Aorta (tissue), 5 donors: ENCODE results near the gene OXCT2. TPM values are rescaled to one million over a fixed set of nuclear protein-coding genes. Genes with fewer than 3 reads are reported as not detected.
"Not testable (repeated sequence)": the region's sequence is repeated elsewhere in the genome, so short reads cannot be mapped to it uniquely, and the experiment has no call there.

Source experiments
- ATAC-seq: fragments of 200-7000 bp; cut with Tn5 transposase; one replicate; pipeline ENCODE4 v1.9.1; 2022; ENCODE audit warnings: moderate library complexity; ENCODE audit not compliant: low FRiP score
- DNase-seq, 2 donors: peaks; one replicate each; pipeline ENCODE4 v3.0.0-alpha.2; 2020
- H3K27ac ChIP-seq, 2 donors: one replicate each; pipeline ENCODE4 v1.5.1; 2013; ENCODE audit warnings: low read length in 2 of 2, mild to moderate bottlenecking in 2 of 2, moderate library complexity in 2 of 2, control low read depth in 1 of 2, inconsistent platforms in 1 of 2, low read depth in 1 of 2
- H3K27me3 ChIP-seq, 2 donors: one replicate each; pipeline ENCODE4 v1.6.1; 2013; ENCODE audit warnings: control low read depth in 1 of 2, low read length in 1 of 2, mild to moderate bottlenecking in 1 of 2, moderate library complexity in 1 of 2; ENCODE audit not compliant: insufficient read depth in 2 of 2, control insufficient read depth in 1 of 2
- H3K36me3 ChIP-seq, 2 donors: one replicate each; pipeline ENCODE4 v1.6.1; 2013; ENCODE audit warnings: control low read depth in 1 of 2, low read length in 1 of 2, mild to moderate bottlenecking in 1 of 2; ENCODE audit not compliant: insufficient read depth in 2 of 2, control insufficient read depth in 1 of 2
- H3K4me1 ChIP-seq, 2 donors: one replicate each; pipeline ENCODE4 v1.6.1; 2013; ENCODE audit warnings: low read length in 2 of 2, control low read depth in 1 of 2, mild to moderate bottlenecking in 1 of 2, moderate library complexity in 1 of 2; ENCODE audit not compliant: insufficient read depth in 2 of 2, control insufficient read depth in 1 of 2
- H3K4me3 ChIP-seq, 2 donors: one replicate each; pipeline ENCODE4 v1.5.1; 2013; ENCODE audit warnings: low read length in 2 of 2, control low read depth in 1 of 2, mild to moderate bottlenecking in 1 of 2
- H3K9me3 ChIP-seq: one replicate; pipeline ENCODE4 v1.6.1; 2013; ENCODE audit warnings: mild to moderate bottlenecking, low read length; ENCODE audit not compliant: control insufficient read depth
- WGBS, 2 donors: extraction: QIAGEN DNeasy Blood & Tissue Kit; methylation state at CpG; one replicate each; pipeline ENCODE4 v1.1.7; 2013; 5-methylcytosine and 5-hydroxymethylcytosine counted together
- intact Hi-C, 2 donors: fragments of 100-400 bp; cut with DNase I; formaldehyde crosslinking; loops; one replicate each; pipeline versions ENCODE4 v1.14.2 to v1.15.0; 2022
- long read RNA-seq, 2 donors: library from polyadenylated mRNA; unstranded; transcript quantifications; one replicate each; pipeline ENCODE4 v2.0.0, GENCODE V29; 2020 to 2021
- polyA plus RNA-seq, 2 donors: library from polyadenylated mRNA; stranded (reverse); fragments of 200-250 nt; gene quantifications; one replicate each; pipeline ENCODE4 v1.2.3, GENCODE V29; 2013
- total RNA-seq, 2 donors: library from RNA; stranded (reverse); fragmentation: NEBNext Ultra II Directional; extraction: Animal tissue kit (Norgen Biotek cat#: 25700); gene quantifications; one replicate each; pipeline ENCODE4 v1.2.1, GENCODE V29; 2021
- donor health status: healthy with polysubstance abuse.
- donor health status: Bipolar disorder and iron deficiency.
- donor health status: DM: no; HTN: no; CAD: no.
- donor health status: DM: no; HTN: no; CAD: no.
- donor health status: DM: yes; HTN: yes; CAD: no.

The OXCT2 gene
- total RNA-seq (1 to 10 TPM in 1 of 2 donors, not detected in 1; 1.3 TPM), polyA plus RNA-seq (under 1 TPM in 1 of 2 donors, not detected in 1; 0.08 TPM)
- long read RNA-seq, donor 1, partial matches to known transcripts: 0 of 2 reads
- long read RNA-seq, donor 1, other reads (novel, unspliced or antisense): 0 of 2 reads
- long read RNA-seq, donor 2: 0 reads

GRCh38 chr1:39771022-39771532 lies at the start of gene OXCT2:
Gene OXCT2, minus strand, starts transcription at chr1:39771348. Its CDS starts 93 bp downstream, at chr1:39771255.
- H3K9me3 ChIP-seq, ATAC-seq, H3K4me3 ChIP-seq, DNase-seq, H3K4me1 ChIP-seq, H3K27me3 ChIP-seq, intact Hi-C loops, H3K36me3 ChIP-seq, H3K27ac ChIP-seq: not testable (repeated sequence)
- WGBS, 2 donors: 2 to 7% methylated on average over 9 to 52 of the region's 57 CpGs

- no peaks in the 10 kb centered on the region for H3K9me3 ChIP-seq
- no peak overlapping the region for H3K4me3 ChIP-seq
- intact Hi-C loops: loop anchor here (2.0 to 5.0 kb wide), 2 partner anchors 83 to 154 kb away; partner anchors contain the start of gene MYCL (in 2 of the 2)
- no peaks in the 10 kb centered on the region for H3K36me3 ChIP-seq
- WGBS, 2 donors: 90% methylated on average over 22 of the region's 22 CpGs
- ATAC-seq (no peak), DNase-seq (no peak)
- no peaks in the 10 kb centered on the region for H3K4me1 ChIP-seq
- no peaks in the 10 kb centered on the region for H3K27me3 ChIP-seq
- no peak overlapping the region for H3K27ac ChIP-seq
These were observed 48.1 kb upstream of the OXCT2 start for GRCh38 chr1:39819091-39819812.

- Histone ChIP-seq H3K27ac (no peak overlapping the region), H3K36me3 (no peaks in the 10 kb centered on the region), H3K4me1 (no peaks in the 10 kb centered on the region), H3K27me3 (no peaks in the 10 kb centered on the region), H3K9me3 (no peaks in the 10 kb centered on the region), H3K4me3 (no peak overlapping the region)
- intact Hi-C loops: loop anchor here (2.0 to 5.0 kb wide), 2 partner anchors 84 to 154 kb away; partner anchors contain the start of gene MYCL (in 2 of the 2)
- DNase-seq: no peak
- WGBS, 2 donors: 95 to 96% methylated on average over 2 of the region's 2 CpGs
- no peak for ATAC-seq
These were observed 47.3 kb upstream of the OXCT2 start for GRCh38 chr1:39818482-39818881.

GRCh38 chr1:39817091-39817932 lies 46.2 kb upstream of the OXCT2 start:
- ATAC-seq, H3K4me1 ChIP-seq, H3K27me3 ChIP-seq, H3K27ac ChIP-seq, H3K4me3 ChIP-seq, H3K9me3 ChIP-seq, H3K36me3 ChIP-seq: not testable (repeated sequence)
- intact Hi-C loops: loop anchor here (2.0 to 5.0 kb wide), 2 partner anchors 85 to 215 kb away; partner anchors contain the start of gene MYCL (in 2 of the 2)
- peak in 1 of 2 donors; percentile 66 for DNase-seq
- WGBS, 2 donors: 69 to 72% methylated on average over 18 of the region's 24 CpGs

- H3K27ac ChIP-seq: no peak overlapping the region
- H3K27me3 ChIP-seq: no peaks in the 10 kb centered on the region
- H3K4me1 ChIP-seq: no peaks in the 10 kb centered on the region
- DNase-seq: peak in 1 of 2 donors; percentile 89
- H3K36me3 ChIP-seq: no peaks in the 10 kb centered on the region
- no peak overlapping the region for H3K4me3 ChIP-seq
- intact Hi-C loops: loop anchor here (1.0 to 5.0 kb wide), 3 partner anchors 86 to 216 kb away; partner anchors contain the start of gene MYCL (in 2 of the 2)
- ATAC-seq: peak; percentile 89
- H3K9me3 ChIP-seq: no peaks in the 10 kb centered on the region
- 15 to 16% methylated on average over 11 of the region's 11 CpGs for WGBS, 2 donors
These were observed 45.4 kb upstream of the OXCT2 start for GRCh38 chr1:39816415-39817090.

- ATAC-seq: no peak
- Histone ChIP-seq H3K27me3 (no peaks in the 10 kb centered on the region), H3K4me1 (no peaks in the 10 kb centered on the region), H3K9me3 (no peaks in the 10 kb centered on the region), H3K36me3 (no peaks in the 10 kb centered on the region), H3K27ac (no peak overlapping the region), H3K4me3 (no peak overlapping the region)
- intact Hi-C loops: no loop called here
- no peak for DNase-seq
- 78 to 89% methylated on average over 3 of the region's 3 CpGs for WGBS, 2 donors
These were observed 41.8 kb upstream of the OXCT2 start for GRCh38 chr1:39812913-39813312.

- Histone ChIP-seq H3K27ac (no peak overlapping the region), H3K9me3 (no peaks in the 10 kb centered on the region), H3K36me3 (no peaks in the 10 kb centered on the region), H3K4me3 (no peak overlapping the region), H3K27me3 (no peaks in the 10 kb centered on the region), H3K4me1 (no peaks in the 10 kb centered on the region)
- DNase-seq (no peak), ATAC-seq (no peak)
- intact Hi-C loops: no loop called here
- WGBS, 2 donors: 70 to 82% methylated on average over 6 of the region's 8 CpGs
These were observed 37.8 kb upstream of the OXCT2 start for GRCh38 chr1:39808784-39809517.
